Left hindlimb (tissue), 1 donor: ENCODE measurements around the gene STK4.

Source experiments
- DNase-seq: peaks from one replicate; pipeline ENCODE4 v3.0.0-alpha.2; 2018

STK4 gene

GRCh38 chr20:45091366-45091765 is 125.1 kb downstream of the STK4 start:
- no peak for DNase-seq

GRCh38 chr20:45092898-45093297 is 126.6 kb downstream of the STK4 start:
- no peak for DNase-seq

- DNase-seq, result no peak
These were observed 127.9 kb downstream of the STK4 start for GRCh38 chr20:45094201-45094600.

GRCh38 chr20:45094864-45095574 is 128.7 kb downstream of the STK4 start:
- no peak for DNase-seq

- DNase-seq, result peak; percentile 73
These were observed 129.5 kb downstream of the STK4 start for GRCh38 chr20:45095805-45096238.

- no peak for DNase-seq
These were observed 130.5 kb downstream of the STK4 start for GRCh38 chr20:45096781-45097180.

GRCh38 chr20:45097485-45098102 is 131.3 kb downstream of the STK4 start:
- no peak for DNase-seq

- no peak for DNase-seq
These were observed 131.9 kb downstream of the STK4 start for GRCh38 chr20:45098103-45098773.

GRCh38 chr20:45100563-45101245 is 134.4 kb downstream of the STK4 start, which contains the start of gene KCNS1:
KCNS1 (minus strand) TSS chr20:45101127; CDS start chr20:45099236, 1,891 bp downstream.
- peak; percentile 44 for DNase-seq

- DNase-seq, result no peak
These were observed 135.1 kb downstream of the STK4 start for GRCh38 chr20:45101333-45101850.

- no peak for DNase-seq
These were observed 136.8 kb downstream of the STK4 start for GRCh38 chr20:45103072-45103471.

GRCh38 chr20:45104786-45105185 is 138.5 kb downstream of the STK4 start:
- no peak for DNase-seq

- no peak for DNase-seq
These were observed 139.0 kb downstream of the STK4 start for GRCh38 chr20:45105317-45105716.

- no peak for DNase-seq
These were observed 143.3 kb downstream of the STK4 start for GRCh38 chr20:45109634-45110033.

GRCh38 chr20:45110301-45110700 is 144.0 kb downstream of the STK4 start:
- no peak for DNase-seq

GRCh38 chr20:45111285-45111684 is 145.0 kb downstream of the STK4 start:
- DNase-seq, result no peak

- DNase-seq, result no peak
These were observed 145.6 kb downstream of the STK4 start for GRCh38 chr20:45111799-45112471.

- DNase-seq, result no peak
These were observed 146.4 kb downstream of the STK4 start for GRCh38 chr20:45112754-45113153.

GRCh38 chr20:45113865-45114264 is 147.6 kb downstream of the STK4 start:
- DNase-seq, result no peak

GRCh38 chr20:45114465-45115385 is 148.4 kb downstream of the STK4 start, which contains the start of gene WFDC5:
WFDC5 (minus strand) TSS chr20:45115174; CDS start chr20:45115083, 91 bp downstream.
- no peak for DNase-seq

GRCh38 chr20:45115386-45115774 is 149.1 kb downstream of the STK4 start:
- DNase-seq, result no peak
